ENCODE data around the gene TAGLN. TPM values are rescaled to one million over a fixed set of nuclear protein-coding genes. Genes with fewer than 3 reads are reported as not detected.

Gene TAGLN
- total RNA-seq = 69.5 TPM
- long read RNA-seq, transcript TAGLN-202 (5 exons, 928 nt) = major isoform, 66 of 68 reads
- long read RNA-seq, partial matches to known transcripts = 0 of 68 reads
- long read RNA-seq, other reads (novel, unspliced or antisense) = 1 of 68 reads

DNA sequence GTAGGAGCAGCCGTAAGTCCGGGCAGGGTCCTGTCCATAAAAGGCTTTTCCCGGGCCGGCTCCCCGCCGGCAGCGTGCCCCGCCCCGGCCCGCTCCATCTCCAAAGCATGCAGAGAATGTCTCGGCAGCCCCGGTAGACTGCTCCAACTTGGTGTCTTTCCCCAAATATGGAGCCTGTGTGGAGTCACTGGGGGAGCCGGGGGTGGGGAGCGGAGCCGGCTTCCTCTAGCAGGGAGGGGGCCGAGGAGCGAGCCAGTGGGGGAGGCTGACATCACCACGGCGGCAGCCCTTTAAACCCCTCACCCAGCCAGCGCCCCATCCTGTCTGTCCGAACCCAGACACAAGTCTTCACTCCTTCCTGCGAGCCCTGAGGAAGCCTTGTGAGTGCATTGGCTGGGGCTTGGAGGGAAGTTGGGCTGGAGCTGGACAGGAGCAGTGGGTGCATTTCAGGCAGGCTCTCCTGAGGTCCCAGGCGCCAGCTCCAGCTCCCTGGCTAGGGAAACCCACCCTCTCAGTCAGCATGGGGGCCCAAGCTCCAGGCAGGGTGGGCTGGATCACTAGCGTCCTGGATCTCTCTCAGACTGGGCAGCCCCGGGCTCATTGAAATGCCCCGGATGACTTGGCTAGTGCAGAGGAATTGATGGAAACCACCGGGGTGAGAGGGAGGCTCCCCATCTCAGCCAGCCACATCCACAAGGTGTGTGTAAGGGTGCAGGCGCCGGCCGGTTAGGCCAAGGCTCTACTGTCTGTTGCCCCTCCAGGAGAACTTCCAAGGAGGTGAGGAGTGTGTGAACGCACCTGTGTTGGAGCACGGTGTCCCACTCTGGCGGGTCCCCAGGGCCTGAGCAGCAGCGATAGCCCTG lies at the start of gene TAGLN:
Gene TAGLN, plus strand, starts transcription at position 318 of the 863 bp plus-strand sequence. CDS start 3,644 bp downstream, outside the sequence.
- ATAC-seq (peak; percentile 78), DNase-seq (peak; percentile 84)
- intact Hi-C loops (cut with micrococcal nuclease) = no loop called here

DNA sequence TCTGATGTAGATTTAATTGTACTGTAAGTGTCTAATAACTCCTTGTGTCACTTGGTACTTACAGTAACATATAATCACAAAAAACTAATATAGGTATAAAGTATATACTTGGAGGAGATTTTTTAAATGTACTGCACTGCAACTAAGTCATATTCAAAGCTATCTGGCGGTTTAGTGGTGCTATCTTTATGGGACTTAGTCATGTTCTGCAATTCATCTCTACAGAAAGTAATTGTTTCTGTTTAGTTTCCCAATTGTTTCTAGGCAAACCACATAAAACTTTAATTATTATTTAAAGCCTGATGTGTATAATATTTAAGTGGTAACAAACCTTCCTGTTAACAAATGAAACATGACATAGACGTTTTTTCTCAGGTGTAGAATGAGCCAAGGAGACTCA lies 47.1 kb upstream of the TAGLN start:
- ATAC-seq = no peak

DNA sequence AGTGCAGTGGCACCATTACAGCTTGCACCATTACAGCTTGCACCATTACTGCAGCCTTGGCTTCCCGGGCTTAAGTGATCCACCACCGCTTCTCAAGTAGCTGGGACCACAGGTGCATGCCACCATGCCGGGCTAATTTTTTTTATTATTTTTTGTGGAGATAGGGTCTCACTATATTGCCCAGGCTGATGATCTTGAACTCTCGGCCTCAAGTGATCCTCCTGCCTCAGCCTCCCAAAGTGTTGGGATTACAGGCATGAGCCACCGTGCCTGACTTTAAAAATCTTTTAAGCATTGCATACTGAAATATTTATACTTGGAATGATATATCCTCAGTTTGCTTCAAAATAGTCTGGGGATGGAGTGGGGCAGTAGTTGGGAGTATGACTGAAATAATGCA lies 44.7 kb upstream of the TAGLN start:
- DNase-seq (no peak), ATAC-seq (no peak)
- intact Hi-C loops (cut with micrococcal nuclease) = no loop called here

More for the DNA sequence above, 47.1 kb upstream of the TAGLN start:
- DNase-seq = no peak
- intact Hi-C loops (cut with micrococcal nuclease) = no loop called here

DNA sequence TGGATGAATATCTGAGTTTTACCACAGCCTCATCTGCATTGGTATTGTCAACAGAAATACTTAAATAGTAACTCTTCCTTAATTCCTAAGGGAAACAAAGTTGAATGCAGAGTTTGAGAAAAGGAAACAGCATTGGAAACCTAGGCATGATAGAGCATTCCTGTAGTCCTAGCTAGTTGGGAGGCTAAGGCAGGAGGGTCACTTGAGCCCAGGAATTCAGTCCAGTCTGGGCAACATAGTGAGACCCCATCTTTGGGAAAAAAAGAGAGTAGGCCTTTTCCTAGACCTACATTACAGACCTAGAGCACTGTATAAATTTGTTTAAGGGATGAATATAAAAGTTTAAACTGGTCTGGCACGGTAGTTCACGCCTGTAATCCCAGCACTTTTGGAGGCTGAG lies 41.7 kb upstream of the TAGLN start:
- ATAC-seq (no peak), DNase-seq (no peak)
- intact Hi-C loops (cut with micrococcal nuclease) = no loop called here

DNA sequence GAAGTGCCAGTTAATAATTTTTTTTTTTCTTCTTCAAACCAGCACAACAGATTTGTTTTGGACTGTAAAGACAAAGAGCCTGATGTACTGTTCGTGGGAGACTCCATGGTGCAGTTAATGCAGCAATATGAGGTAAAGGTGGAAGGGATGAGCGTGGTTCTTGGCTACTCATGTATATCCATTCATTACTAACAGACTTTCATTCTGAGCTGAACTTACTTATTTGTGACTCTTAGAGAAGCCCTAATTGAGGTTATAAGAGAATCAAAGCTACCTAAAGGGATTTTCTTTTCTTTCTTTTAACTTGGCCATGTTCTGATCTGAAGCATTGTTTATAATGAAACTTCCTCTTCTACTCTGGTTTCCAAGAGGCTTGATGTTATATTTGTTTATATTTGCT lies 39.3 kb upstream of the TAGLN start:
- DNase-seq = no peak
- intact Hi-C loops (cut with micrococcal nuclease) = no loop called here
- no peak for ATAC-seq

DNA sequence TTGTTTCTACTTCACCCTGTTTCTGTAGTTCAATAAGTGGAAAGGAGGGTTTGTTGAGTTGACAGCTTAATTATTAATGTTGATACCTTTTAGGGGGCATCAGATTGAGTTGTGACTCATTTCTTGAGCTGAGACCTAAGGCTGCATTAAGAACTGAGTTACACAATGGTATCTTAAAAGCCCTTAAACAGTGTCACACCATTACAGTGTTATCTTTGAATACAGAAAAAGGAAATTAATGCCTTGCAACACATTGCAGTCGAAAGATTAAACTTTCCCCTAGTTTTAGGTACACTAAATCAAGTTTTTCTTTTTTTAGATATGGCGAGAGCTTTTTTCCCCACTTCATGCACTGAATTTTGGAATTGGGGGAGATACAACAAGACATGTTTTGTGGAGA lies 38.3 kb upstream of the TAGLN start:
- ATAC-seq (no peak), DNase-seq (no peak)
- intact Hi-C loops (cut with micrococcal nuclease) = no loop called here

DNA sequence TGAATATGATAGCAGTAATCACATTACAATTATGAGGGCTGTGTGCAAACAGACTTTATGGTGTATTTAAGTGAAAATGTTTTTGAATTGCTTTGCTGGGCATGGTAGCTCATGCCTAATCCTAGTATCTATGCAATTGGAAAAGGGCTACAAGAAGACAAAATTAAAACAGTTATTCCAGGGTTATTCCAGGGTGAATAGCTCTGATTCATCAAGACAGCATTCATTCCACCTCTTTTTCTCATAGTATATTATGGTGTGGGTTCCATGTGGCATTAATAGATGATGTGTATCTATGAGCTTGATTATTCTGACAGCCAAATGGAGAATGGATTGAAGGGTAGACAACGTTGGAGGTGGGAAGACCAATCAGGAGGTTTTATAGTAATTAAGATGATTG lies 32.7 kb upstream of the TAGLN start:
- no peak for DNase-seq
- no peak for ATAC-seq
- intact Hi-C loops (cut with micrococcal nuclease) = no loop called here

DNA sequence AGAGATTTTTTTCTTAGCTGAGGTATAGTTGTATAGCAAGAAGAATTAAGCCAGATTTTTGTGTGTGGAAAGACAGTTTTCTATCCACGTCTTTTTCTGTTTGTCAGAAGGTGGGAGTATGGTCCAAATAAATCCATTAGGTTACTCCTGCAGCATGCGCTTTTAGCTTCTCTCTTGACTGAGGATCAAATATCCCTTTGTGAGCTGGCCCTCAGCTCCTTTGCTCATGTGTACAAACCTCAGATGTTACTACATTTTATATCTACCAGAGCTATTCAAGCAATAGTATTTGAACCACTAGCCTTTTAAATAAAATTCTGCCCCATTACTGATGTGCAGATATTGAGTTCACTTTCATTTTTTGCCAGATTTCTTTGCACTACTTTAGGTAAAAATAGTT lies 29.4 kb upstream of the TAGLN start:
- intact Hi-C loops (cut with micrococcal nuclease) = no loop called here
- ATAC-seq (no peak), DNase-seq (no peak)

DNA sequence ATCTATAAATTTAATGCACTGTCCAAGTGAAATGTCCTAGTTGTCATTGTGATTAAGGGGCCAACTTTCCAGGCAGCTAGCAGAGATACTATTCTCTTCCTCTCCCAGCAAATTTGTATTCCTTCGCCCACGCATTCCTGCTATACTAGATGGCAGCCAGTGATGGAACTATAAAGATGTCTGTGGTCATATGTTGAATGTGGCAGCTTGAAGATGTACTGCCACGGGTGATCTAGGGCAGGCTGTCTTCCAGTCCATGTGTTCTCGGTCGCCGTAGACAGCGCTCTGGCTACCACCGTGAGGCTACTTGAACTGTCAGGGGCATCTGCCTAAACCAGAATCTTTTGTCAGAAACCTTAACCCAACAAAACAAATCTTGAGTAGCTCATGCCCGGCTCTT lies 29.0 kb upstream of the TAGLN start:
- DNase-seq = no peak
- intact Hi-C loops (cut with micrococcal nuclease) = no loop called here
- ATAC-seq = no peak

DNA sequence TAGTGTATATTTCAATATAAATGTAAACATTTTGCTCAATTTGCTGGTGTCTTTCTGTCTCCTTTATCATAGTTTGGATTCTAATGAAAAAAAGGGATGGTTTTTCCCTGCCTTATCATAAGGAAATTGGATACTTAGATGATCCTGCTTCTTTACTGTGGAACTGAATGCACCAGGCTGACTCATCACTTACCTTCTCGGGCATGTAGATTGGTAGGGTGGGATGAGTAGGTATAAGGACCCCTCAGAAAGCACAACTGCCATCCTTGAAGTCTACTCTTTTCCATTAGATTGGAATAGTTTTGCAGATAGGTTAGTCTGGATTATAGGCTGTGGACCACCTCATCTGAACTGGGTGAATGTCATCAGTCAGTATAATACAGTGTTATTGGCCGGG lies 28.2 kb upstream of the TAGLN start:
- intact Hi-C loops (cut with micrococcal nuclease) = no loop called here
- no peak for ATAC-seq
- no peak for DNase-seq

DNA sequence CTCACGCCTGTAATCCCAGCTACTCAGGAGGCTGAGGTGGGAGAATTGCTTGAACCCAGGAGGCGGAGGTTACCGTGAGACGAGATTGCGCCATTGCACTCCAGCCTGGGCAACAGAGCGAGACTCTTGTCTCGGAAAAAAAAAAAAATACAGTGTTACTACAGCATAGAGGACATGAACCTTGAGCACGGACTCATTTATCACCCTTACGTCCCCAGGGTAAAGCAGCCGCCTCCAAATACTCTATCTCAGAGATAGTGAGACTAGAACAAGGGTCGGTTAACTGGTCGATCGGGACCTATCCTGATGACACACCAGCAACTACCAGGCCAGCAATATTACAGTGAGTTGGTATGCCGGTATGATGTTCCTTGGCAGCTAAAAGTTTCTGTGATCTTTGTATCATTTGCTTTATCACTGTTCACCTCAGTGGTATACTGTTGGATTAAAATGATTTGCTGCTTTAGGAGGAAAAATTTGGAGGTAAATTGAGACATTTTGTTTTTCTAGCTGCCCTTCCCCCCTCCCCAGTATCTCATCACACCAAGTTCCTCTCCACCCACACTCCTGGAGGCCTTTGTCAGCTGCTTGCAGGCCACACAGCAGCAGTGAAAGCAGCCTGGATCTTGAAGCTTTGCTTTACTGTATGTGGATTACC lies 27.6 kb upstream of the TAGLN start:
- intact Hi-C loops (cut with micrococcal nuclease) = no loop called here
- peak; percentile 47 for ATAC-seq
- no peak for DNase-seq

DNA sequence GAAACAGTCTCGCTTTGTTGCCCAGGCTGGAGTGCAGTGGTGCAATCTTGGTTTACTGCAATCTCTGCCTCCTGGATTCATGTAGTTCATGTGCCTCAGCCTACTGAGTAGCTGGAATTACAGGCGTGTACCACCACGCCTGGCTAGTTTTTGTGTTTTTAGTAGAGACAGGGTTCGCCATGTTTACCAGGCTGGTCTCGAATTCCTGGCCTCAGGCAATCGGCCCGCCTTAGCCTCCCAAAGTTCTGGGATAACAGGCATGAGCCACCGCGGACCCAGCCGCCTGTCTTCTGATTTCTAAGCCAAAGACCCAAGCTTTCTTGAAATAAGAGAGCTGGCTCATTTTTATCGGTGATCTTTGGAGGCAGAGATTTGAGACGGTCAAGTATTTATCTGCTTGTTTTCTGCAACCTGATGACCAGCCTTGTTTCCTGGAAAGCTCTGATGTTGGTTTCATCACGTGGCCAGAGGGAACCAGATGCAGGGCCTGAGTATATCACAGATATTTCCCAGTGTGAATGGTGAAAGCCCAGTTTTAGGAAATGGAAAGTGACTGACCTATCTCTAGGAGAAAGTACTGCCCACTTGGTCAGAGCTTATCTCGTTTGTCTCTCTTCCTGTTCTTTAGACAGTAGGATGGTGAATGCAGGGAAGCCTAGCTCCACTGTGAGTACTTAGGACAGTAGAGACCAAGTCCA lies 26.3 kb upstream of the TAGLN start:
- intact Hi-C loops (cut with micrococcal nuclease) = no loop called here
- peak; percentile 40 for ATAC-seq
- DNase-seq = no peak

DNA sequence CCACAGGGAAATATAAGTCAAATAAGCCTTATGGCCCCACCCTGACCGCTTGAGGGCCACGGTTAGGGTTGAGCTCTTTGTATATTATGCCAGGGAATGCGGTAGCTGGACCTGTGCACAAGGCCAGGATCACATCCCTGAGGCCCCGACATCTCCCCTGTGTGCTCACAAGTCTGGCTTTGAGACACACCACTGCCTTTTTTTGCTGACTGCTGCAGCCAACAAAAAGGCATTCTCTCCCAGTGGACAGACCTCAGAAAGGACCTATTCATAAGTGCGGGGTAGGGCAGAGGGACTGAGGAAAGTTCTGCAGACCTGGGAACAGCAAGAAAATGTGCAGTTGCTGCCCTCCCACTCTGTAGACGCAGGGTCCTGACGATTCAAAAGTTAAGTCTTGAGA lies 24.1 kb upstream of the TAGLN start:
- ATAC-seq = no peak
- intact Hi-C loops (cut with micrococcal nuclease) = no loop called here
- no peak for DNase-seq

DNA sequence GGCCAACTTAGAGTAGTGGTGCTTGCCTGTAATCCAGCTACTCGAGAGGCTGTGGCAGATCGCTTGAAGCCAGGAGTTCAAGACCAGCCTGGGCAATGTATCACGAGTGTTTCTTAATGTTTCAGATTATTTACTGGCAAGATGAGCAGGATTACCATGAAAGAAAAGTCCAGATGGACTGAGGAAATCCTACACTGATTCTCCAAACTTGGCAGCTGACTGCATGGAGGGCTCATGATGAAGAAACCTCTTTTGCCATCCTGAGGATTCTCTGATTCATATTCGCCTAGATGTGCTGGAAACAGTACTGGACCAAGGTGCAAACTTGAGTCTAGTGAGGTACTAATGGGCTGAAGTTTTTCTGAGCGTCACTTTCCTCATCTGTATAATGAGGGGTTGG lies 23.4 kb upstream of the TAGLN start:
- no peak for DNase-seq
- intact Hi-C loops (cut with micrococcal nuclease) = no loop called here
- no peak for ATAC-seq

DNA sequence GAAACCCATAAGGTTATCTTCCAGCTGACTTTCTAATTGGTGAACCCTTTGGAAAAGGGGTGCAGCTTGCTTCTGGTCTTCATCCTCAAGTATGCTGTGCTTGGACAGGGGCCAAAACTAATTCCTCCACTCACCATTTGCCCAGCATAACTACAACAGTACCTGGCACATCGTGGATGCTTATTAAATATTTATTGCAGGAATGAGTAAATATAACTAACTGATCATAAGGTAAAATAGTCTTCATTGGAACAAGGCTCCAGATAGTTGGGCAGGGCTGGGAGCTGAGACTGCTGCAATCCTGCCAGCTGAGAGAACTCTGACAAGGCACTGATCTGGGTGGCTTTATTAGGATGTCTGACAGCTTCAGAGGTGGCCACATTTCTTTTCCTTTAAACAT lies 23.0 kb upstream of the TAGLN start:
- no peak for DNase-seq
- intact Hi-C loops (cut with micrococcal nuclease) = no loop called here
- no peak for ATAC-seq

DNA sequence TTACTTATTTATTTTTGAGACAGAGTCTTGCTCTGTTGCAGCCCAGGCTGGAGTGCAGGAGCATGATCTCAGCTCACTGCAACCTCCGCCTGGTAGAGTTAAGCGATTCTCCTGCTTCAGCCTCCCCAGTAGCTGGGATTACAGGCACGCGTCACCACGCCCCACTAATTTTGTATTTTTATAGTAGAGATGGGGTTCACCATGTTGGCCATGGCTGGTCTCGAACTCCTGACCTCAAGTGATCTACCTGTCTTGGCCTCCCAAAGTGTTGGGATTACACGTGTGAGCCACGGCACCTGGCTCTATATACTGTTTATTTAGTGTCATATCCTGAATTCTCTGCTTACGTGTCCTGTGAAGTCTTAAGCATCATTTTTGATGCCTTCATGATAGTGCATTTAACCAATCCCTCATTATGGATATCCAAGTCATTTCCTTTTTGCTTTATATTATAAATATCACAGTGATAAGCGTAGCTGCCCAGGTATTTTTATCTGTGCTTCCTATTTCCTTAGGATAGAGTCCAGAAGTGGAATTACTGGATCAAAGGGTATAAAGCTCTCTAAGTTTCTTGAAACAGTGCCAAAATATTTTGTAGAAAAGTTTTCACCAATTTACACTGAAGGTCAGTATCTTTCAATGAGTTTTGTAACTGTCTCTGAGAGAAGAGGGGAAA lies 21.5 kb upstream of the TAGLN start:
- ATAC-seq (no peak), DNase-seq (no peak)
- intact Hi-C loops (cut with micrococcal nuclease) = no loop called here

DNA sequence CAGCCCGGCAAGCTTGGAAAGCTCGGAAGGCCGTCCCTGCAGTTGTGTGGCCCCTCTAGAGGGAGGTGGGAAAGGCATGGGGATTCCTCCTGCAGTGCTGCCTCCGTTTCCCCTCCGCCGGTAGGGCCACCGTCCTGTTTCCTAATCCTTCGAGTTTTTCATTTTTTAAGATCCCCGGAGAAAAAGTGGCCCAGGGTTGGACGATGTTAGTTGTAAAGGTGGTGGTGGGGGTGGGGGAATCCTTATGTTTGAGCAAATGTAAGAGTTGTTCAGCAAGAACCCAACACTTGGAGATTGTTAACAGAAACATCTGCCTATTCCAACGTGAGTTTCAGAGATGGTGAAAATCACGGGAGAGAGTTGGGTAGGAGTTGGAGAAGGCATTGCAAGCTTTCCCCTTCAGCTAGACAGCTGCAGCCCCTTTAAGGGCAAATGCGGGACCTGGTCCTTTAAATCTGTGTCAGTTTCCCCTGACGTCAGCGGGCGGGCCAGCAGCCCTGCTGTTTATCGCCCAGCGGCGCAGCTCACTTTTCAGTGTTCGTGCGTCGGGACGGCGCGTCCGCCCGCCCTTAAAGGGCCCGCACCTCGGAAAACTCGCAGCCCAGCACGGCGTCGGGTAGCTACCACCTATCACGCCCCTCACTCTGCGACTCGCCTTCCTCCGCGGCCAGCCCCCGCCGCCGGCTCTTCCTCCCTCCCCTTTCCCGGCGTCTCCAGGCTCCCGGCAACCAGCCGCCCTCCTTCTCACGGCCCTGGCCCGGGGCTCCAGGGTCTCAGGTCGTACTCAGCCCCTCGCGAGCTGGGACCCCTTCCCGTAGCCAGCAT lies 20.7 kb upstream of the TAGLN start, which contains the start of gene SIDT2:
Gene SIDT2, plus strand, starts transcription at position 534 of the 825 bp plus-strand sequence. CDS start 521 bp downstream, outside the sequence.
- DNase-seq (peak; percentile 97), ATAC-seq (peak; percentile 95)
- intact Hi-C loops (cut with micrococcal nuclease) = no loop called here
